ENCODE results near the gene TRIM63. TPM values are rescaled to one million over a fixed set of nuclear protein-coding genes. Genes with fewer than 3 reads are reported as not detected.

TRIM63 gene
- polyA plus RNA-seq, 3 donors: 0.09 TPM; not detected in 2

- no peaks in the 10 kb centered on the region for H3K9me3 Mint-ChIP-seq
Measured at GRCh38 chr1:26025517-26025916, 41.9 kb downstream of the TRIM63 start.

GRCh38 chr1:26025060-26025459, 42.4 kb downstream of the TRIM63 start:
- Mint-ChIP-seq H3K4me1 (peaks cover 6% of the 10 kb centered on the region), H3K27me3 (ENCODE audit: low read depth in 3 of 3) (peaks cover 9 to 23% (median 10%) of the 10 kb centered on the region in 3 donors), H3K27ac (no peak overlapping the region), H3K4me3 (no peak overlapping the region), H3K36me3 (no peaks in the 10 kb centered on the region), H3K9me3 (no peaks in the 10 kb centered on the region)
- Histone ChIP-seq H3K9ac (ENCODE audit: insufficient read depth, low read length, poor library complexity, severe bottlenecking) (no peak overlapping the region), H3K36me3 (replicated peaks in 1 of 2; ENCODE audit: control insufficient read depth in 1 of 2, insufficient read depth in 2 of 2, low read length in 2 of 2) (no peaks in the 10 kb centered on the region), H3K4me2 (replicated peaks; ENCODE audit: extremely low read depth, low read length, poor library complexity, severe bottlenecking) (no peak overlapping the region), H3K79me2 (ENCODE audit: insufficient read depth, low read length) (no peaks in the 10 kb centered on the region), H4K20me1 (ENCODE audit: insufficient read depth, low read length) (no peaks in the 10 kb centered on the region), H3K4me1 (ENCODE audit: control insufficient read depth in 1 of 2, insufficient read depth in 2 of 2, low read length in 2 of 2) (no peaks in the 10 kb centered on the region), H3K4me3 (replicated peaks in 1 of 3; ENCODE audit: low read depth in 2 of 3, low read length in 3 of 3) (no peak overlapping the region), H3K27me3 (ENCODE audit: control insufficient read depth in 2 of 2, insufficient read depth in 2 of 2, low read length in 2 of 2) (peaks cover 0 to 2% of the 10 kb centered on the region in 2 donors), H2AFZ (ENCODE audit: insufficient read depth, low read depth, low read length, poor library complexity, severe bottlenecking) (no peak overlapping the region), H3K27ac (ENCODE audit: low read depth in 1 of 2, low read length in 2 of 2) (no peak overlapping the region), H3K9me3 (replicated peaks in 1 of 2; ENCODE audit: control insufficient read depth in 1 of 2, insufficient read depth in 1 of 2, low read length in 2 of 2) (no peaks in the 10 kb centered on the region)
- intact Hi-C loops (cut with micrococcal nuclease): no loop called here
- 100% methylated on average over 1 of the region's 5 CpGs for WGBS (ENCODE audit: insufficient coverage)
- DNase-seq: no peak
- TF ChIP-seq, protein P1, sequence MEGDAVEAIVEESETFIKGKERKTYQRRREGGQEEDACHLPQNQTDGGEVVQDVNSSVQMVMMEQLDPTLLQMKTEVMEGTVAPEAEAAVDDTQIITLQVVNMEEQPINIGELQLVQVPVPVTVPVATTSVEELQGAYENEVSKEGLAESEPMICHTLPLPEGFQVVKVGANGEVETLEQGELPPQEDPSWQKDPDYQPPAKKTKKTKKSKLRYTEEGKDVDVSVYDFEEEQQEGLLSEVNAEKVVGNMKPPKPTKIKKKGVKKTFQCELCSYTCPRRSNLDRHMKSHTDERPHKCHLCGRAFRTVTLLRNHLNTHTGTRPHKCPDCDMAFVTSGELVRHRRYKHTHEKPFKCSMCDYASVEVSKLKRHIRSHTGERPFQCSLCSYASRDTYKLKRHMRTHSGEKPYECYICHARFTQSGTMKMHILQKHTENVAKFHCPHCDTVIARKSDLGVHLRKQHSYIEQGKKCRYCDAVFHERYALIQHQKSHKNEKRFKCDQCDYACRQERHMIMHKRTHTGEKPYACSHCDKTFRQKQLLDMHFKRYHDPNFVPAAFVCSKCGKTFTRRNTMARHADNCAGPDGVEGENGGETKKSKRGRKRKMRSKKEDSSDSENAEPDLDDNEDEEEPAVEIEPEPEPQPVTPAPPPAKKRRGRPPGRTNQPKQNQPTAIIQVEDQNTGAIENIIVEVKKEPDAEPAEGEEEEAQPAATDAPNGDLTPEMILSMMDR (IDR thresholded peaks at IDR 0.05): no peak

More at GRCh38 chr1:26025517-26025916, 41.9 kb downstream of the TRIM63 start:
- Histone ChIP-seq H3K27me3 (ENCODE audit: control insufficient read depth in 2 of 2, insufficient read depth in 2 of 2, low read length in 2 of 2) (peaks cover 0 to 2% of the 10 kb centered on the region in 2 donors), H3K27ac (ENCODE audit: low read depth in 1 of 2, low read length in 2 of 2) (no peak overlapping the region), H3K4me3 (replicated peaks in 1 of 3; ENCODE audit: low read depth in 2 of 3, low read length in 3 of 3) (no peak overlapping the region), H3K79me2 (ENCODE audit: insufficient read depth, low read length) (no peaks in the 10 kb centered on the region), H2AFZ (ENCODE audit: insufficient read depth, low read depth, low read length, poor library complexity, severe bottlenecking) (no peak overlapping the region), H3K36me3 (replicated peaks in 1 of 2; ENCODE audit: control insufficient read depth in 1 of 2, insufficient read depth in 2 of 2, low read length in 2 of 2) (no peaks in the 10 kb centered on the region), H3K9ac (ENCODE audit: insufficient read depth, low read length, poor library complexity, severe bottlenecking) (no peak overlapping the region), H4K20me1 (ENCODE audit: insufficient read depth, low read length) (no peaks in the 10 kb centered on the region), H3K4me1 (ENCODE audit: control insufficient read depth in 1 of 2, insufficient read depth in 2 of 2, low read length in 2 of 2) (no peaks in the 10 kb centered on the region), H3K9me3 (replicated peaks in 1 of 2; ENCODE audit: control insufficient read depth in 1 of 2, insufficient read depth in 1 of 2, low read length in 2 of 2) (no peaks in the 10 kb centered on the region), H3K4me2 (replicated peaks; ENCODE audit: extremely low read depth, low read length, poor library complexity, severe bottlenecking) (no peak overlapping the region)
- TF ChIP-seq, protein P1 (IDR thresholded peaks at IDR 0.05): no peak
- WGBS (ENCODE audit: insufficient coverage): 96% methylated on average over 4 of the region's 5 CpGs
- Mint-ChIP-seq H3K36me3 (no peaks in the 10 kb centered on the region), H3K27me3 (ENCODE audit: low read depth in 3 of 3) (peaks cover 9 to 21% (median 10%) of the 10 kb centered on the region in 3 donors), H3K27ac (no peak overlapping the region), H3K4me3 (no peak overlapping the region), H3K4me1 (peaks cover 6% of the 10 kb centered on the region)
- DNase-seq: no peak
- intact Hi-C loops (cut with micrococcal nuclease): no loop called here
